ENCODE data around the gene PARD6G.

Gene PARD6G

DNA sequence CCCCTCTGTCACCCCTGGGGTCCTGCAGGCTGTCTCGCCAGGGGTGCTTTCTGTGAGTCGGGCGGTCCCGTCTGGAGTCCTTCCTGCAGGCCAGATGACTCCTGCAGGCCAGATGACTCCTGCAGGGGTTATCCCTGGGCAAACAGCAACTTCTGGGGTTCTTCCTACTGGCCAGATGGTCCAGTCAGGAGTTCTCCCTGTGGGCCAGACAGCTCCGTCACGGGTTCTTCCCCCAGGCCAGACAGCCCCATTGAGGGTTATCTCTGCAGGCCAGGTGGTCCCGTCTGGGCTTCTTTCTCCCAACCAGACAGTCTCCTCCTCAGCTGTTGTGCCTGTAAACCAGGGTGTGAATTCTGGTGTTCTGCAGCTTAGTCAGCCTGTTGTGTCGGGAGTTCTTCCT, 110.6 kb downstream of the PARD6G start:
- DNase-seq = no peak

DNA sequence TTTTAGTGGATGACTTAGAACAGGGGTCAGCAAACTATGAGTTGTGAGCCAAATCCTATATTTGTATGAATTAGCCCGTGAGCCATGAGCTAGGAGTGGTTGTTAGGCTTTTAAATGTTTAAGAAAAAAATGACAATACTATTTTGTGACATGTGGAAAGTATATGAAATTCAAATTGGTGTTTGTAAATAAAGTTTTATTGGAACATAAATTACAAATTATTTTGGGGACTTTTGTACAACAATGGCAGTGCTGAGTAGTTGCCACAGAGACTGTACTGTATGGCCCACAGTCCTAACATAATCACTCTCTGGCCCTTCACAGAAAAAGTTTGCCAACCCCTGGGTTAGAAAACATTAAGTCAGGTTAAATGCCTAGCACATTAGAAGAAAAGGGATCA, 112.2 kb downstream of the PARD6G start:
- no peak for DNase-seq

DNA sequence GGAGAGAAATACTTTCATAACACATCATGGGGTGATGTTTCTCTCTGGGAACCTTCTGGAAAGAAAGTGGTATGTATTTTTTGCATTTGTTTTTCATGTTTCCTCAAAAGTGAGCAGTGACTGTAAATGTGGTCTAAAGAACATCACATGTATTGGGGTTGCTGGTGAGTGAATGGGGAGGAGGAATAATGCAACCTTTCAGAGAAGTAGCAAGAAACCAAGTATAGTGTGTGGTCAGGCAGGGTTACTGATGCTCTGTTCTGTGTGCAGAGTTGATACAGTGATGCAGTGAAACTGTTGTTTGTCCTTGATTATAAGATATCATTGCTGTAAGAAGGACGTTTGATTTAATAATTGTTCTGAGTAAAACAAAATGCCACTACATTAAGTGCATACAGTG, 114.2 kb downstream of the PARD6G start:
- DNase-seq = no peak

DNA sequence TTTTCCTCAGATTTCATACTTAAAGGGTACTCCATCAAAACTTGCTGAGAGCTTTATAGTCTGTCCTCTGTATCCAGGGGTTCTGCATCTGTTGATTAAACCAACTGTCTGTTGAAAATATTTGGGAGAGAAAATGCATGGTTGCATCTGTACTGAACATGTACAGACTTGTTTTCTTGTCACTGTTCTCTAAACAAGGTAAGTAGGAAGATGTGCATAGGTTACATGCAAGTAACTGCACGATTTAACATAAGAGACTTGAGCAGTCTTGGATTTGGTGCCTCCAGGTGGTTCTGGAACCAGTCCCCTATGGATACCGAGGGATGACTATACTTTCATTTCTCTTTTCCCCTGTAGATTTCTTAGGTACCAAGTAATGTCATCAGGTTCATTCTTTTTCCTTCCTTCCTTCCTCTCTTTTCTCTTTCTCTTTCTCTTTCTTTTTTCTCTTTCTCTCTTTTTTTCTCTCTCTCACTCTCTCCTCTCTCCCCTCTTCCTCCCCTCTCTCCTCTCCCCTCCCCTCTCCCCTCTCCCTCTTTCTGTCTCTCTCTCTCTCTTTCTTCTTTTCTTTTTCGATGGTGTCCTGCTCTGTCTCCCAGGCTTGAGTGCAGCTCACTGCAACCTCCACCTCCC, 115.0 kb downstream of the PARD6G start:
- no peak for DNase-seq

DNA sequence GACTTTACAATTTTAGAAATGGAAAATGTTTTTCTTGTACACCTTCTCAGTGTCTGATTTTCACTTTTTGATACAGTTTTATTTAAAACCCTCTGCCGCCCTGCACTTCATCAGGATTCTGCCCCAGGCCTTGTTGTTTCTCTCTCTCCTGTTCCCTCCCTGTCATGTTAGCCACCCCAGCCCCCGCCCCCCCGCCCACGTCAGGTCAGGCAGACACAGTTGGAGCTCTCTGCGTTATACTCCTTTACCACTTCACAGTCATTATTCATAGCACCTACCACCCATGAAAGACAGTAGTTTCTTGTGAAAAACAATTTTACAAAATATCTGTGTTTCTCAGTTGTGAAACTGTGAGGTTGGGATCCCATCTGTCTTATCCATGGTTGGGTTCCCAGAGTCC, 116.8 kb downstream of the PARD6G start:
- DNase-seq = no peak

DNA sequence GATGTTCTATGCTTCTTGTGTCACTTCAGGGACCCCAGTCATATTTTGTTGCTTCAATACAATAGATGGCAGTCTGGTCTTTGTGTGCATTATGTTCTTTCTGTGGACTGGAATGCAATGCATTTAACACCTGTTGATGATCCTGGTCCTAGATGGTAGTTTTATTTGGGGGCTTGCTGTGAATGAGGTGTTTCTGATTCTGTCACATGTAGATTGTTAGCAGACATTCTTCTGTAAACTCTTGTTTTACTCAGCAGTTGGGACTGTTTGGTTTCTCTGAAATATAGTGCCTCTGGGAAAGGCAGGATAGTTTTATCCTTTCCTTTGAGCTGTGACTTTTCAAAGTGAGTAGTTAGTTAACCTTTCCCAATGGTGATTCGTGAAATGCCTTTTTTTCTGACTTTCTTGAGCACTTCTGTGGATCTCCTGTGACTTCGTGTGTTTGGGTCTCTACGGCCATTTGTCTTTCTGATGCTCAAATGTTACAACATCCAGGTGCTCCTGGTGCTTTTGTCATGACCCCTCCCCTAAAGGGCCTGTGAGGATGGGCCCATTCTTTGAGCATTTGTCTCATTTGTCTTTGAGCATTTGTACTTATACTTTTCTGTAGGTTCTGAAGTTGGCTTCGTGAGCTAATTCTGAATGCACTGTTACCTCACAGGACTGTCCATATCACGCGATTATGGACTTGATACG, 117.5 kb downstream of the PARD6G start:
- no peak for DNase-seq

DNA sequence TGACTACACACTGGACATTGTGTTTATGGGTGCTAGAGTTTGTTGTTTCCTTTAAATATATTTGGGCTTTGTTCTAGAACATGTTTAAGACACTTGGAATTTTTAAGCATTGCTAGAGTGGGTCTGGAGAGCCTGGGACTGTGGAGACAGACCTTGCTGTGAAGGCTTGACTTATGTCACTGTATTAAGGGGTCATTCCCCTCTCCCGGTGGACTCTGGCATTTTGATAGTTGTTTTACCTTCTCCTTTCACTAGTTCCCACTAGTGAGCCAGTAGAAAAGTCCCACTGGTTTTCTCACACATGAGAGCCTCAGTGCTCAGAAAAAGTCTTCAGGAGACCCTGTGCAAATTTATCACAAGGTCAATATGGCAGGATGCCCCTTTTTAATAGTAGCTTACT, 119.7 kb downstream of the PARD6G start:
- DNase-seq = no peak

DNA sequence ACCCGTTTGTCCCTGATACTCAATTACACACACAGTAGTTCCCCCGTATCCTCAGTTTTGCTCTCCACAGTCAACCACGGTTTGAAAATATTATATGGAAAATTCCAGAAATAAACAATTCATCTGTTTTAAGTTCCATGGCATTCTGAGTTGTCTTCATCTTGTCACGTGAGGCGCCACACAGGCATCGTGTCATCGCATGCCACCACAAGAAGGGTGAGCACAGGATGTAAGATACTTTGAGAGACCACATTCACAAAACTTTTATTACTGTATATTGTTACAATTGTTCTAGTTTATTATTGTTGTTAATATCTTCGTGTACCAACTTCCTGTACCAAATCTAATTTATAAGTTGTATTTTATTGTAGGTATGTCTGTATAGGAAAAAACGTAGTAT, 120.5 kb downstream of the PARD6G start:
- DNase-seq = no peak

DNA sequence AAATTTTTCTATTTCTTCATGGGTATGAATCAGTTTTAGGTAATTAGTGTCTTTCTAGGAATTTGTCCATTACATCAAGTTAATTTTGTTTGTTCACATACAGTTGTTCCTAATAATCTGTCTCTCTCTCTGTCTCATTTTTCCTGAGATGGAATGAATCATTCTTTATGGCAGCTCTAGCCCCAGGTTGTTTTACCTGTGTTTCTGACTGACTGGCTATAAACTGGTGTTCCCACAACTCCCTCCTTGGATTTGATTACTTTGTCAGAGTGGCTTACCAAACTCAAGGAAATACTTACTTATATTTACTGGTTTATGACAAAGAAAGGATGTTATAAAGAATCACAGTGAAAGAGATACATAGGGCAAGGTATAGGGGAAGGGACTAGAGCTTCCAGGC, 123.2 kb downstream of the PARD6G start:
- DNase-seq = no peak

DNA sequence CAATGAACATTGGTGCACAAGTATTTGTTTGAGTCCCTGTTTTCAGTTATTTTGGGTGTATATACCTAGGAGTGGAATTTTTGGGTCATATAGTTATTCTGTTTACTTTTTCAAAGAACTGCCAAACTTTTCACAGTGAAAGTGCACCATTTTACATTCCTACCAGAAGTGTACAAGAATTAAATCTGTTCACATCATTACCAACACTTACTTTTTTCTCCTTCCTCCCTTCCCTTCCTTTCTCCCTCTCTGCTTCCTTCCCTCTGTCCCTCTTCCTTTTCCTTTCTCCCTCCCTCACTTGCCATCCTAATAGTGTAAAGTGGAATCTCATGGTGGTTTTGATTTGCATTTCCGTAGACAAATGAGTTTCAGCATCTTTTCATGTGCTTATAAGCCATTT, 126.4 kb downstream of the PARD6G start:
- DNase-seq = no peak

DNA sequence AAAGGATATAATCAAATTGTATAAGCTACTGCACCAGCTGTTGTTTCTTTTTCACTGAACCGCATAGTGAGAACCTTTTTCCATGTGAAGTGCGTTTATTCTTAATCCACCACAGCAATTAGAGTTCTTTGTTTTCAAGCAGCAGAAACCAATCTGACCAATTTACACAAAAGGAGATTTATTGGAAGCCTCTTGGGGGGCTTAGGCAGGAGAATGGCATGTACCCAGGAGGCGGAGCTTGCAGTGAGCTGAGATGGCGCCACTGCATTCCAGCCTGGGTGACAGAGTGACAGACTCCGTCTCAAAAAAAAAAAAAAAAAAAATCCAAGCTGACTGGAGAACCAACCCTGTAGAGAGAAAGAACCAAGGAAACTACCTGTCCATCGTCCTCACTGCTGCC, 128.2 kb downstream of the PARD6G start:
- DNase-seq = no peak

DNA sequence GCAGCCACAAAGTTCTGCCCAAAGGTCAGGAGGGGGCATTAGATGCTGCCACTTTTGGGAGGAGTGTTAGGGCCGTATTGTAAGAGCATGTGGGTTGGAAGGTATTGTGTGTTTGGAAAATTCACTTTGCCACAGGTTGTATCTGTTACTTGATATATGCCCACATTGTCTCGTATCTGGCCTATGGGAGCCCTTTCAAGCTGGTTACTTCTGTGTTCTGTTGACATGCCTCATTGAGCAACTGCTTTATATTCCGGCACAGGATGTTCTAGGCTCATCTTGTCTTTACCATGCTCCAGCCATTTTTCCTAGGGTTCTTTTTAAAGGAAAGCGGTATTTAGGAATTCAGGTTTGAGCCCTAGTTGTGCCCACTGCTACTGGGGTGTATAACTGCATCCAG, 132.3 kb downstream of the PARD6G start:
- no peak for DNase-seq

DNA sequence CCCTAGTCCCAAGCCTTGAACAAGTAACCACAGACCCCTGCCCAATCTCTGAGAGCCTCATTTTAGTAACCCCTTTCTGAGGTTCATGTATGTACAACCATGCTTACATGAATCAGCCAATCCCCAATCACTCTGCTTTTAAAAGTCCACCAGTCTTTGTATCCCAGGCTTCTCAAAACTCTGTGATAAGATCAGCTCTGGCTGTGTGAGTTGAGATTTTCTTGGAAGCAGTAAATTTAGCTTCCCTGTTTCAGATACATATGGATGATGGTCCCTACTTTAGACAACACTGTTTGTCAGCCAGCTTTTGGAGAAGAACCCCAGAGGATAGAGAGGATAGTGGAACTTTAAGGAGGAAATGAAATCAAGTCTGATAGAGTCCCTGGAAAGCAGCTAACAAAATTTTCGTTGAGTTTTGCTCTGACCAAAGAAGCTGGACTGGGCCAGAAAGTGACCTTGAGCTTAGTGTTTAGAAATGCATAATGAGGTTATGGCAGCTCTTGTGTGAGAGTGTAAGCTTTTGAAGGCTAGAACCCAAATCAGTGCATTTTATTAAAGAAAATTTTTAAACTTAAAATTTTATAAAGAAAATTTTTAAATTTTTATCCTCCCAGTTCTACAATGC, 134.6 kb downstream of the PARD6G start:
- no peak for DNase-seq

DNA sequence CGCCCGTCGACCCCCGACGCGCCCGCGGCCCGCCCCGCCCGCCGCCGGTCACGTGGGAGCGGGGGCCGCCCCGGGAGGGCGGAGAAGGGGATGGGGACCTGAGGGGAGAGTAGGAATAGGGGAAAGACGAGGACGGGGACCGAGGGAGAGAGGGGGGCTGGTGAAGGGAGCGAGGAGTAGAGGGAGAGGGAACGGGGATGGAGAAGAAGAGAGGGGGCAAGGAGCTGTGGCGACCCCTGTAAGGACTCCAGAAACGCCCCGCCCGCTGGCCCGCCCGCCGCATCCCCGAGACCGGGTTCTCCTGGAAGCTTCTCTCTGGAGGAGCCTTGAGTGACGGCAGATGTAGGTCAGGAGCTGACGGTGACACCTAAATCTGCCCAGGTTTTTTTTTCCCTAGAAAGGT, 137.6 kb downstream of the PARD6G start:
- DNase-seq = no peak

DNA sequence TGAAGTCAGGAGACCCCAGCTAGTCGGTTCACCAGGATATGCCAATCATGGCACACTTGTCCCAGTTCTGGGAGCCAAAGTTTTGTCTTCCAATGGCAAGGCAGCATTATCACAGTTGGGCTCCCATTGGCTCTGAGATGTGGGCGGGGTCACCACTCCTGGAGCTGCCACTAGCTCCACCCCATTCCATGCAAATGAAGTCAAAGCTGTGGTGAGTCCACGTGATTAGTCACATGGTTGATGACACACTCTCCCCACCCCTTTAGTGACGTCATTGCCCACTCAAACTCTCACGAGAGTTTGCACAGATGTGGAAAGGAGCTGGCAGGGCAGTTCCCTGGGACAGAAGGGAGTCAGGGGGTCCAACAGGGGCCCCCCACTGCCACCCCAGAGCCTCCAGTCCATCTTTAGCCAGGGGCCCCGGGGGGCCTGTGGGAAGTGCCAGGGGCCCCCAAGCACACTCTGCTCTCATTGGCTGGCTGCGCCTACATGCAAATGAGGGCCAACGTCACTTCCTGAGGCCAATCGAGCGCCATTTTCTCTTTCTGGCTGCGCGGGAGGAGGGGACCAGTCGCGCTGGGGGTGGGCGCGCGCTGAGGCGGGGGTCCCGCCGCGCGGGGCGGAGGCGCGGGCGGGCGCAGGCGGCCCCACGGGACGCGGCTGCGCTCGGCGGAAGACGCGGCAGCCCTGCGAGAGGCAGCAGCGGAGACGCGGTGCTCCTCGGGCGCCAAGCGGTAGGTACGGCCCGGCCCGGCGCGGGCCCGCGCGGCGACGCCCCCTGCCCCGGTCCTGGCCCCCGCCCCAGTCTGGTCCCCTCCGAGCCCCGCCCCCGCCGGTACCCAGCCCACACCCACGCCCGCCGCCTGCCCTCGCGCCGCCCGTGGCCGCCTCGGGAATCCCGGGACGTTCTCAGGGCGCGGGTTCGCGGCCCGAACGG, 138.3 kb downstream of the PARD6G start, which contains the start of gene ADNP2:
TSS of gene ADNP2 (plus strand) at position 524 of the 937 bp plus-strand sequence. CDS start 8,281 bp downstream, outside the sequence.
- peak; percentile 92 for DNase-seq

DNA sequence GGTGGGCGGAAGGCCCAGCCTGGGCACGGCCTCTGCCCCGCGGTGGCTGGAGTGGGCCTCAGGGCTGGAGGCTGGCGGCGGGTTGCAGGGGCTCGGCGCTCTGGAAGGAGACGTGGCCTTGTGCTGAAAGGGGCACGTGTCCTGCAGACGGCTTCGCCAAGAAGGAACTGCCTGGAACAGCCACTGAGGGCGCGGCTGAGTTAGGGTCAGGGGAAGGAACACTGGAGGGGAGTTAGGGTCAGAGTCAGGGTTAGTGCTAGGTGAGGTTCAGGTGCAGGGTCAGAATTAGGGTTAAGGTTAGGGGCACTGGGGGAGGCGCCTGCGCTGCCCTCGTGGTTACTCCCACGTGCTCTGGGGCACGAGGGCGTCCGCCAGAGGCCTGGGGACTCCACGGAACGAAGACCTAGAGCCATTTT, 139.2 kb downstream of the PARD6G start:
- no peak for DNase-seq

DNA sequence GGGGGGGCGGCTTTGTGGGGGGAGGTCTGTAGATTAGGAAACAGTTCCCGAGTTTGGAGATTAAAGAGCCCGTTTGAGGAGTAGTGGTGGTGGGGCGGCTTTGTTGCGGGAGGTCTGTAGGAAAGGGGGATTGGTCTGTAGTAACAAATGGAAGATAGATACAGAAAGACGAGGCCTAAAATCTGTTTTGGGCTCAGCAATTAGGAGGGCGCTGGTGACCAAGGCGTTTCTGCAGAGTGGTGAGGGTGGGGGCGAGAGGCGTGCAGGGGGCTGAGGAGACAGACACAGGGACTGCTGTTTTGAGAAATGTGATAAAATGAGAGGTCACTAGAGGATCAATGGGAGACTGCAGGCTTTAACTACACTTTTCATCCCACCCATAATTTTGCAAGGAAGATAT, 139.9 kb downstream of the PARD6G start:
- no peak for DNase-seq
